Endothelial cell of hepatic sinusoid (primary cell): ENCODE results near the gene PIWIL4.

Experiments used
- in situ Hi-C: cut with HindIII; loops from 2 replicates; pipeline ENCODE4 v1.10.0; 2017; ENCODE audit warnings: low sequenced_read_pairs

Gene PIWIL4

GRCh38 chr11:94567181-94567670 is at the start of gene PIWIL4:
TSS of gene PIWIL4 (plus strand) at chr11:94567368. CDS start at chr11:94567519, 151 bp downstream.
- in situ Hi-C loops = no loop called here

DNA sequence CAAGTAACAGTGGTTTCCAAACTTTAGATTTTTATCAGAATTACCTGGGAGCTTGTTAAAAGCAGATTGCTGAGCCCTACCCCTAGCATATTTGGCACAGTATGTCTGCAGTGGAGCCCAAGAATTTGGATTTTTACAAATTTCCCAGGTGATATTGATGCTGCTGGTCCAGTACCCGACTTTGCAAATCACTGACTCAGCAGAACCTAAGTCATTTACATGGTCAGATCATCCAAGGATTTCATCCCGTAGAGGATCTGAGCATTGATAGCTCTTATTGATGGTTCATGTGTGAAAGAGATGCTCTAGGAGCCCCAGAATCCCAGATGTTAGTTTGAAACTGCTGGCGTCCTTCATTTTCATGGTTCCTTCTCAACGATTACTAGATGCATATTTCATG is 48.9 kb upstream of the PIWIL4 start:
- in situ Hi-C loops = no loop called here

- in situ Hi-C loops = no loop called here
Measured at GRCh38 chr11:94519478-94520084, 47.6 kb upstream of the PIWIL4 start.

- in situ Hi-C loops = no loop called here
Measured at GRCh38 chr11:94521684-94522083, 45.5 kb upstream of the PIWIL4 start.

- in situ Hi-C loops = no loop called here
Measured at GRCh38 chr11:94524341-94524740, 42.8 kb upstream of the PIWIL4 start.

DNA sequence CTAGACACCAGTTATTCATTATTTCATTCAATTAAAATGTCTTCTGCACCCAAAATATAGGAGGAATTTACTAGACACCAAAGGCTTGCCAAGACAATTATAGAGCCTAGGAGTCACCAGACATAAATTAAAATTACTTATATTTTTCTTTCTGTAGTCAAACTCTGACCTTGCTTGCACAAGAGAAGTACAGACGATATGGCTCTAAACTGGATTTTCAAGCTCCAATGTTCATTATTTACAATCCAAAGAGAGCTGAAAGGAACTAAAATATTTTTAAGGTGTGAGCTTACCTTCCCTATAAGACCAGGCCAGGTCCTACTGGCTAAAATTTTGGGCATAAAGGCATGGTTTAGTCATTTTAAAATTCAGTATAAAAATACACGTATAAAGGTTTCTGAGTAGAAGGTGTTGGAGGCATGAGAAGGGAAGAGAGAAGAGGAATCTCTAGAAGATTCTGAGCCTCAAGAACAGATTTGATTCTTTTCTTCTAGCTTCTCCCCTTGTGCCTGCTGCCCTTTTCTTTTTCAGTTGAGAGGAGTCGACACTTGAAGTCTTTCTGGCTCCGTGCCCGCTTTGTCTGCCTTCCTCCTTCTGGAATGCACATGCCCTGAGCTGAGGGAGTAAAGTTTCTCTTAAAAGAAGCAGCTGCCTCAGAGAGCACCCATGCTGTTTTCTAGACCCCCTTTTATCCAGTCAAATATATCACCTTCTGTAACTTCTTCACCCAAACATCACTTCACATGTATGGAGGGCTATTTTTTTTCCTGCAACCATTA is 41.4 kb upstream of the PIWIL4 start:
- in situ Hi-C loops = no loop called here

DNA sequence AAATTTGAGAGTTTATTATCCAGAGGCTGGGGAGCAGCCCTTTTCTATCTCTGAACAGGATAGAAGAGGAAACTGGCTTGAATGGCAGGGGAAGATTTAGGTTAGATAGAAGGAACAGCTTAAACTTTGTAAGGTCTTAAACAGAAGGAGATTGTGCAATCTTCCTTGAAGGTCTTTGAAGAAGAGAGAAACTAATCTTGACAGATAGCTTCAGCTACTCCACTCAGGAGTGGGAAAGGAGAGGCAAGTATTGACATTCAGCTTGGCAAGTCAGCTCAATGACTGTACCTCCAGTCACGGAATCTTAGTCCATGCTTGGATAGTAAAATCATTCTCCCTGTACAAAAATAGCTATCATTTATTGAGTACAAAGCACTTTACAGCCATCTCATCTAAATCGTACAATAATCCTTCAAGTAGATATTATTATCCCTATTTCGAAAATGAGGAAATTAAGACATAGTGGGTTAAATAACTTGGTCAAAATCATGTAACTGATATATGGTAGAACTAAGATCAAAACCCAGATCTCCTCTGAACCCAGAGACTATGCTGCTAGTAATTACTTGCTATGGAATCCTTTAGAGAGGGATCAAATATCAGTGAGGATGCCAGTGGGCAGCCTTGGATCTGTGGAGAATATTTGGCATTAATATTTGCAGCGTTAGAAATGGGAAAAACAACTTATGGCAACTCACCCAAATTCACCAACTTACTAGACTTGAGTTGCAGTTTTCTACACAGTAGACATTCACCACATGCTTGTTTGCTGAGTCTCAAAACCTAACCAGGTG is 40.3 kb upstream of the PIWIL4 start:
- in situ Hi-C loops = no loop called here

GRCh38 chr11:94528551-94528950 is 38.6 kb upstream of the PIWIL4 start:
- in situ Hi-C loops = no loop called here

DNA sequence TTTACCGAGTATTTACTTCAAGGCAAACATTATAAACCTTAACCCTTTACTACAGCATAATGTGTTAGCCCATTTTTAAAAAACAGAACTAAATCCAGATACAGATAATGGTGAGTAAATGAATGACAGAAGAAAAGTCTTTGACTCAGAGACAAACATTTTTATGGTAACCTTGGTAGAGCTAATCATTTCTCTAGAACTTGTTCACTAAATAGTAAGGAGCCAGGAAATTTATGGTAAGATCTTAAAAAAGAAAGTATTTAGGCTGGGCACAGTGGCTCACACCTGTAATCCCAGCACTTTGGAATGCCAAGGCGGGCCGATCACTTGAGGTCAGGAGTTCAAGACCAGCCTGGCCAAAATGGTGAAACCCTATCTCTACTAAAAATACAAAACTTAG is 35.0 kb upstream of the PIWIL4 start:
- in situ Hi-C loops = loop anchor here (5.0 kb wide), 1 partner anchor 50 kb away; no protein-coding TSS in a partner anchor

DNA sequence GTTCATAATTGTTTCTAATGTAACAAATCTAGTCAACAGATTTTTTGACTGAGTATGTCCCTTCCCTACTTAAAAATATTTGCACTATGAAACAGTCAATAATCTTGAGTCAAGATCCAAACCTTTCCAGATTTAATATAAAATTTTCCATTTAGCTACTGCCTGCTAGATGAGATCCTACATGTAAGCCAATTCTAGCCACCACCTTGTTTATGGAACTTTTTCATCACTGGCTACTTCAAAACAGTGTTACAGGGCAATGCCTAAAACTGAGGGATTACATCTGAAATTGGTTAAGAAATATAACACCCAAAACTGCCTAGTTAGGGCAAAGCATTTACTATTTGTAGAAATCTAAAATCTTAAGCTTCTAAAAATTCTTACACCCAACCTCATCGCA is 34.0 kb upstream of the PIWIL4 start:
- in situ Hi-C loops = loop anchor here (5.0 kb wide), 1 partner anchor 49 kb away; no protein-coding TSS in a partner anchor

DNA sequence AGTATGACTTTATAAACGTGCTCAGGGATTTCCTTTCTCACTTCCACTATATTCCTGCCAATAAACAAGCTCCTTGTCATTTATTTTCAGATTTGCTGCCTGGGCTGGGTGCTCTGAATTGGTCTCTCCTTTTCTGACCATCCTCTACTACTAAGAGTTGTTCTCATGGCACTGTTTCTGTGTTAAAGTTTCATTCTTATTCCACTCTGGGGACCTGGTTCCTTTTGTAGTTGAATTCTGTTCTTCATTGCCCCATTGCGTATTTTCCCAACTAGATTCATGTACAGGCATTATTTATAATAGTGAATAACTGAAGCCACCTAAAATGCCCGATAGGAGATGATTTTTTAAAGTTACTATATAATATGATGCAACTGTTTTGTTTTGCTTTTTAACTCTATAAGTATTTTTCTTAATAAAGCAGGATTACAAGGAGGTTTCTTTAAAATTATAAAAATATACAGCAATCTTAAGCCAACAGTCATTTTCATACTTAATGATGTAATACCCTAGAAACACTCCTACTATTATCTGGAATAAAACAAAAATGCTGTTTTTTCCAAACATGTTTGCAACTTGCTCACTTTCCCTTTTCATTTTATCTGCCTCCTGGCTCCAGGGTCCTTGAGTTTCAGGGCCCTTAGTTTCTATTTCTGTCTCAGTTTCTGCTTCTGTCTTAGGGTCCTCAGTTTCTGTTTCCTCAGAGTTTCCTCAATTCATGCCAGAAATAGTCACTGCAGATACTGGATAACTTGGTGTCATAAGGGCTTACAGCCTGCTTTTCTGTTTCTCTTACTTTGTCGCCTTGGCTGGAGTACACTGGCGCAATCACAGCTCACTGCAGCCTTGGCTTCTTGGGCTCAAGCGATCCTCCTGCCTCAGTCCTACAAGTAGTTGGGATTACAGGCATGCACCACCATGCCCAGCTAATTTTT is 33.2 kb upstream of the PIWIL4 start:
- in situ Hi-C loops = loop anchor here (5.0 kb wide), 1 partner anchor 48 kb away; no protein-coding TSS in a partner anchor

DNA sequence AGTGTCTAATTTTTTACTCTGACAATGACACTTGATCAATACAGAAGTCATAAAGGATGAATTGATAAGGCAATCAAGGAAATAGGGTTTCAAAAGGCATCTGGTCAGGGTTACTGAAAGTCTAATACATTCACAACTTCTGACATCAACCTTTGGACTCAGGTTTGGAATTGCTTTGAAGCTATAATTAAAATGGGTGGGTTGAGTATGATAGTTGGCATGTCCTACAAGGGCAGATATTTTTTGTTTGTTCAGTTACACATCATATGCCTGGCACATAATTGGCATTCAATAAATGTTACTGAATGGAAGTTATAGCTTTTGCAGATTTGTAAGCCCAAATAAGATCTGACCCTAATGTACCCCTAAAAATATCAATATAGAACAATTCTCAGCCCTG is 30.8 kb upstream of the PIWIL4 start:
- in situ Hi-C loops = no loop called here

- in situ Hi-C loops = no loop called here
Measured at GRCh38 chr11:94537031-94537600, 30.1 kb upstream of the PIWIL4 start.

DNA sequence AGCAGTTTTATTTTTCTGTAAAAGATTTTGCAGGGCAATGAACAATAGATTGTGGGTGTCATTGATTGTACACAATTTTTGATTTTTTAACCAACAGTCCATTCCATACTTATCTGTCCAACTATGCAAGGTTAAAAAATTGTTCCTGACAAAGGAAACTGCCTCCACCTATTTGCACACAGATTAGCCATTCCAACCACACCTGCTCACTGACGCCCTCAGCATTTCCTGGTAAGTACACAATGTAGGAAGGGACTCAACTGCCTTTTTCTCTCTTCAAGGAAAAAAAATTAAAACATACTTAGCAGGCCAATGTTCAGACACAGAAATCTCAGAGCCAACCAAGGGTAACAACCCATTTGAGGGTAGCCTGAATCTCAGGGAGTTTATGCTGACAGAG is 27.7 kb upstream of the PIWIL4 start:
- in situ Hi-C loops = no loop called here

DNA sequence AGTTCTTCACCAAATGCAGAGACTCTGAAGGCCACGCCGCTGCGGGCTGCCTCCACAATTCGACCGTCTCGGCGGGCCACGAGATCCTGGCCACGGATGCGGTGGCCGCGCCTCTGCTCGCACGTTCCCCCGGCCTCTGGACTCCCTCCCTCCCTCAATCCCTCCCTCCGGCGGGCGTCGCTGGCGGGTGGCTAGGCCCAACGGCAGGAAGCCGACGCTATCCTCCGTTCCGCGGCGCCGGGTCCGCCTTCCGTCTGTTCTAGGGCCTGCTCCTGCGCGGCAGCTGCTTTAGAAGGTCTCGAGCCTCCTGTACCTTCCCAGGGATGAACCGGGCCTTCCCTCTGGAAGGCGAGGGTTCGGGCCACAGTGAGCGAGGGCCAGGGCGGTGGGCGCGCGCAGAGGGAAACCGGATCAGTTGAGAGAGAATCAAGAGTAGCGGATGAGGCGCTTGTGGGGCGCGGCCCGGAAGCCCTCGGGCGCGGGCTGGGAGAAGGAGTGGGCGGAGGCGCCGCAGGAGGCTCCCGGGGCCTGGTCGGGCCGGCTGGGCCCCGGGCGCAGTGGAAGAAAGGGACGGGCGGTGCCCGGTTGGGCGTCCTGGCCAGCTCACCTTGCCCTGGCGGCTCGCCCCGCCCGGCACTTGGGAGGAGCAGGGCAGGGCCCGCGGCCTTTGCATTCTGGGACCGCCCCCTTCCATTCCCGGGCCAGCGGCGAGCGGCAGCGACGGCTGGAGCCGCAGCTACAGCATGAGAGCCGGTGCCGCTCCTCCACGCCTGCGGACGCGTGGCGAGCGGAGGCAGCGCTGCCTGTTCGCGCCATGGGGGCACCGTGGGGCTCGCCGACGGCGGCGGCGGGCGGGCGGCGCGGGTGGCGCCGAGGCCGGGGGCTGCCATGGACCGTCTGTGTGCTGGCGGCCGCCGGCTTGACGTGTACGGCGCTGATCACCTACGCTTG is 23.2 kb upstream of the PIWIL4 start, which contains the start of gene FUT4:
Gene FUT4 (plus strand): TSS at position 227 of the 951 bp plus-strand sequence. CDS start 213 bp downstream, at position 440.
- in situ Hi-C loops = no loop called here

- in situ Hi-C loops = no loop called here
Measured at GRCh38 chr11:94544646-94545263, 22.4 kb upstream of the PIWIL4 start.

DNA sequence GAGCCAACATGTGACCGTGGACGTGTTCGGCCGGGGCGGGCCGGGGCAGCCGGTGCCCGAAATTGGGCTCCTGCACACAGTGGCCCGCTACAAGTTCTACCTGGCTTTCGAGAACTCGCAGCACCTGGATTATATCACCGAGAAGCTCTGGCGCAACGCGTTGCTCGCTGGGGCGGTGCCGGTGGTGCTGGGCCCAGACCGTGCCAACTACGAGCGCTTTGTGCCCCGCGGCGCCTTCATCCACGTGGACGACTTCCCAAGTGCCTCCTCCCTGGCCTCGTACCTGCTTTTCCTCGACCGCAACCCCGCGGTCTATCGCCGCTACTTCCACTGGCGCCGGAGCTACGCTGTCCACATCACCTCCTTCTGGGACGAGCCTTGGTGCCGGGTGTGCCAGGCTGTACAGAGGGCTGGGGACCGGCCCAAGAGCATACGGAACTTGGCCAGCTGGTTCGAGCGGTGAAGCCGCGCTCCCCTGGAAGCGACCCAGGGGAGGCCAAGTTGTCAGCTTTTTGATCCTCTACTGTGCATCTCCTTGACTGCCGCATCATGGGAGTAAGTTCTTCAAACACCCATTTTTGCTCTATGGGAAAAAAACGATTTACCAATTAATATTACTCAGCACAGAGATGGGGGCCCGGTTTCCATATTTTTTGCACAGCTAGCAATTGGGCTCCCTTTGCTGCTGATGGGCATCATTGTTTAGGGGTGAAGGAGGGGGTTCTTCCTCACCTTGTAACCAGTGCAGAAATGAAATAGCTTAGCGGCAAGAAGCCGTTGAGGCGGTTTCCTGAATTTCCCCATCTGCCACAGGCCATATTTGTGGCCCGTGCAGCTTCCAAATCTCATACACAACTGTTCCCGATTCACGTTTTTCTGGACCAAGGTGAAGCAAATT is 21.7 kb upstream of the PIWIL4 start:
- in situ Hi-C loops = no loop called here
